Fibroblast of lung (primary cell): ENCODE results near the gene TMEM191C. TPM values are rescaled to one million over a fixed set of nuclear protein-coding genes. Genes with fewer than 3 reads are reported as not detected.
"Not testable (repeated sequence)": the region's sequence is repeated elsewhere in the genome, so short reads cannot be mapped to it uniquely, and the experiment has no call there.

Experiments
- DNase-seq, 2 donors: peaks; one replicate each; pipeline versions ENCODE4 v3.0.0 to v3.0.0-alpha.2; 2010; ENCODE audit warnings: low read depth in 2 of 2
- H2AFZ ChIP-seq: 2 replicates; pipeline ENCODE4 v1.5.1; 2012; ENCODE audit warnings: low read length, control low read depth, inconsistent platforms
- H3K27ac ChIP-seq: 2 replicates; pipeline ENCODE4 v1.5.1; 2011; ENCODE audit warnings: low read length, control low read depth; ENCODE audit not compliant: insufficient read depth
- H3K27me3 ChIP-seq: 2 replicates; pipeline ENCODE4 v1.5.1; 2011; ENCODE audit warnings: mild to moderate bottlenecking, low read length; ENCODE audit not compliant: control insufficient read depth, insufficient read depth
- H3K36me3 ChIP-seq: 2 replicates; pipeline ENCODE4 v1.5.1; 2011; ENCODE audit warnings: low read length; ENCODE audit not compliant: control insufficient read depth, insufficient read depth
- H3K4me1 ChIP-seq: 2 replicates; pipeline ENCODE4 v1.5.1; 2011; ENCODE audit warnings: low read length; ENCODE audit not compliant: control insufficient read depth, insufficient read depth; ENCODE audit errors: extremely low read depth
- H3K4me2 ChIP-seq: 2 replicates; pipeline ENCODE4 v1.5.1; 2011; ENCODE audit warnings: low read length, control low read depth; ENCODE audit not compliant: insufficient read depth; ENCODE audit errors: extremely low read depth
- H3K4me3 ChIP-seq, 4 experiments: fragments of 200-600 bp in 1 of 4; sonication (generic) in 1 of 4; replicated peaks in 1 of 4; 2 replicates each; pipeline ENCODE4 v1.5.1; 2011 to 2016; ENCODE audit warnings: low read length in 4 of 4, low read depth in 3 of 4, mild to moderate bottlenecking in 3 of 4, control low read depth in 2 of 4, inconsistent platforms in 1 of 4, mixed read lengths in 1 of 4; ENCODE audit not compliant: insufficient read depth in 1 of 4; ENCODE audit errors: control extremely low read depth in 1 of 4
- H3K79me2 ChIP-seq: 2 replicates; pipeline ENCODE4 v1.5.1; 2012; ENCODE audit warnings: mild to moderate bottlenecking, low read length, inconsistent platforms; ENCODE audit not compliant: control insufficient read depth, insufficient read depth
- H3K9ac ChIP-seq: 2 replicates; pipeline ENCODE4 v1.5.1; 2011; ENCODE audit warnings: mild to moderate bottlenecking, low read length, control low read depth; ENCODE audit not compliant: insufficient read depth
- H3K9me3 ChIP-seq: 2 replicates; pipeline ENCODE4 v1.5.1; 2012; ENCODE audit warnings: low read depth, low read length; ENCODE audit not compliant: control insufficient read depth, insufficient read depth
- H4K20me1 ChIP-seq: 2 replicates; pipeline ENCODE4 v1.5.1; 2011; ENCODE audit warnings: low read length; ENCODE audit not compliant: control insufficient read depth, insufficient read depth; ENCODE audit errors: extremely low read depth
- polyA plus RNA-seq, 2 donors: library from polyadenylated mRNA; depleted of rRNA in 1 of 2; stranded (reverse) in 1 of 2; unstranded in 1 of 2; fragments of >200 nt; gene quantifications; 2 replicates each; pipeline ENCODE4 v1.2.1, GENCODE V29; 2011 to 2012; ENCODE audit warnings: missing spikeins in 1 of 2
- total RNA-seq: library from RNA; depleted of rRNA; stranded (reverse); fragments of >200 nt; gene quantifications from 2 replicates; pipeline ENCODE4 v1.2.1, GENCODE V29; 2014

The TMEM191C gene
- total and polyA plus RNA-seq, 2 donors (not counting 1 experiment from before 2014, with no cell fraction given): 0.36 to 2.6 TPM

DNA sequence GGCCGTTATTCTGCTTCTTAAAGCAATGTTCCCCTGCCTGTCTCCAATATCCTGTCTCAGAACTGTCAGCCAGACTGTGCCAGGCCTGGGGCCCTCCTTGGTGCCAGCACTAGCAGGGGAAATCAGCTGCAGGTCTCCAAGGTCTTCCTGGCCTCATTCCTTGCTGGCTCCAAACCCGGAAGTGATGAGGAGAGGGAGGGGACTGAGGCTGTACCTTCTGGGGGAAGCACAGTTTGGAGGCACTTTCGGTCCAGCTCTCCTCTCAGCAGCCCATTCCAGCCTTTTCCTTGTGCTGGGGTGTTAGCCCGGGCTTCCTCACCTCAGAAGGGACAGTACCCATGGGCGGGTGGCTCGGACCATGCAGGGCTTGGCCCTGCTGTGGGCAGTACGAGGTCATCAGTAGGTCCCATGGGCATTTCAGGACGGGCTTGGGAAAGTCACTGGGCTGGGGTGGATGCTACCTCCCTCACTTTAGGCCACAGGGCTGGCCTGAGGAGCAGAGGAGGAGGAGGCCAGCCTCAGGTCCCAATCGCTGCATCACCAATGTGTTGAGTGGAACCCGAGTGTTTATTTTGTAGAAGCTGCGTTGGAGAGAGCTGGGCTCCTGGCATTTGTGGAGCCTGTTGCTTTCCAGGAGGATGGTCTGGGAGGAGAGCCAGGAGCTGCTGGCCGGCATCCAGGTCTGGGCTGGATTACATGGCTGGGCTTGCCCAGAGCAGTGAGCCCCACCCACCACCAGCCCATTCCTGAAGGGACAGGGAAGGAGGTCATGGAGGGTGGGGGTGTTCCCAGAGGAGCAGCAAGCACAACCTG is 31.0 kb upstream of the TMEM191C start:
- not testable (repeated sequence) for H3K27me3 ChIP-seq, H3K9me3 ChIP-seq, H3K79me2 ChIP-seq, H3K4me3 ChIP-seq, H3K4me2 ChIP-seq, H3K36me3 ChIP-seq, H4K20me1 ChIP-seq, H3K9ac ChIP-seq, DNase-seq, H3K27ac ChIP-seq, H2AFZ ChIP-seq, H3K4me1 ChIP-seq

DNA sequence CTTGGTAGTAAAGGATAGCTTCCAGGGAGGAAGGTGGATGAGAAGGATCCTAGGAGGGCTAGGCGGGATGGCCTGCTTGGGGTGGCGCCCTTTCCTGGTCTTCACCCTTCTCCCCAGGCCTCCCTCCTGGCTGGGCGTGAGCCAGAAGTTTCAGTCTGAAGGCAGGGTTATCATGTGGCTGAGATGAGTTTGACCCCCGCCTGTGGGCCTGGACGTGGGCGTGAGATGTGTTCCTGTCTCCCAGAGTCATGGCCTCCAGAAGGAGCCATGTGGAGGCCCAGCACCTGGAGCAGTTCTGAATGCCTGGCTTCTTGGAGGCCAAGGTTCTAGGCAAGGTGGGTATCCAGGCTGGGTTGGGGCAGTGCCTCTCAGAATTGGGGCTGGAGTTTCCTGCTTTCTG is 29.2 kb upstream of the TMEM191C start:
- not testable (repeated sequence) for DNase-seq, H3K9me3 ChIP-seq, H3K36me3 ChIP-seq

DNA sequence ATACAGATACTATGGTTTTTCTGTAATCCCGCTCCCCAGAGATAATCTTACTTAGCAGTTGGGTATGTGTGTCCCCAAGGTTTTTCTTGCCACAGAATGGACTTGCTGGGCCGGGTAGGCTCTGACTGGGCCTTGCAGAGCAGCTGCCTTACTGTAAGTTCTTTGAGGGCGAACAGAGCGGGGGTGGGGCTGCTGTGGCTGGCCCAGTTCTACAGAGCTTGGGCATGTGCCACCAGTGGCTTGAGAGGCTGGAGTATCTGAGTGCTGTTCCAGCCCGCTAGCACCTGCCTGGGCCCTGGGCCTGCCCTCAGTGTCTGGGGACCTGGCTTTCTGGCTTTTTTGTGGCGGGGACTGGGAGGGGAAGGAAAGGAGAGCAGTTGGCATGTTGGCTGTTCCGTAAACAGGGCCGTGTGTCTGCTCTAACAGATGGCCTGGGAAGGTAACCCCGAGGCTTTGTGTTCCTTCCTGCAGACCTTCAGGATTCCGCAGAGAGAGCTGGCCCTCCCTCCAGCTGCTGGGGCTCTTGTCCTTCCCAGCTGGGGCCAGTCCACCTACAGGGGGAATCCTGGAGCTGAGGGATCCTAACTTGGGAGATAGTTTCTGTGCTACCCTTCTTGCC is 27.1 kb upstream of the TMEM191C start:
- H3K4me1 ChIP-seq, H3K4me2 ChIP-seq, H3K4me3 ChIP-seq, H3K9me3 ChIP-seq, H3K27me3 ChIP-seq, H3K27ac ChIP-seq, DNase-seq, H3K36me3 ChIP-seq, H4K20me1 ChIP-seq, H3K9ac ChIP-seq, H2AFZ ChIP-seq, H3K79me2 ChIP-seq: not testable (repeated sequence)

More for the DNA sequence above, 29.2 kb upstream of the TMEM191C start:
- not testable (repeated sequence) for H4K20me1 ChIP-seq, H3K4me1 ChIP-seq, H3K4me2 ChIP-seq, H3K79me2 ChIP-seq, H3K27ac ChIP-seq, H3K27me3 ChIP-seq, H3K4me3 ChIP-seq, H2AFZ ChIP-seq, H3K9ac ChIP-seq

DNA sequence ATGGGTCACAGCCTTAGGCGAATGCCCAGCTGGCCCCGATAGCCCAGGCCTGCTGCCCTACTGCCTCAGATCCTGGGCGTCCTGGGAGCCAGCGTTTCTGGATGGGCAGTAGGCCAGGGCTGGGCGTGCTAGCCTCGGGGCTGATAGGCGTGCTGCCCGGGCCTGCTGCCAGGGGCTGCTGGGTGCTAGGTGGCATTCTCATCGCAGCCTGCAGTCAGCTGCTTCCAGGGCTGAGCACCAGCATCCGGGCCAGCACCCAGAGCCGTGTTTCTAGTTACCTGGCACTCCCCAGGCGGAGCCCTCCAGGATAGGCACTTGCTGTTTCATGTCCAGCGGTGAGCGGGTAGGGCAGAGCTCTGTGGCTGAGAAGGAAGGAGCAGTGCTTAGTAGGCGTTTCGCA is 26.5 kb upstream of the TMEM191C start:
- not testable (repeated sequence) for H3K9me3 ChIP-seq, H3K27ac ChIP-seq, H3K79me2 ChIP-seq, H2AFZ ChIP-seq, H3K4me3 ChIP-seq, H3K27me3 ChIP-seq, H4K20me1 ChIP-seq, H3K4me2 ChIP-seq, DNase-seq, H3K36me3 ChIP-seq, H3K9ac ChIP-seq, H3K4me1 ChIP-seq

DNA sequence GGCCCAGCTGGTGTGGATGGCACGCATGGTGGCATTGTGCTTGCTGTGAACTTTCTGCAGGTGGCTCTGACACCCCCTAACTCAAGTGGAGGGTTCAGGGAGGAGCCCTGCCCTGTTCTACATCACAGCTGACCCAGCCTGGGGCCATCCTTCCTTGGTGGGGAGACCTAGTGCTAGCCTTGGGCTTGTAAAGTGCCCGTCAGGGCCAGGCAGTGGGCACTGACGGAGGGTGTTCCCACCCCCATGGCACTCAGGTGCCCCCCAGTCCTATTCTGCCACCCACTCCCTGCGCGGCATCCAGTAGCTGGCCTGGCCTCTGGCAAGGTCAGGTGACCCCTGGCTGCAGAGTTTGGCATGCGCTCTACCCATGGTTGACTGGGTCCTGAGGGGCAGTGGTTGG is 26.0 kb upstream of the TMEM191C start:
- not testable (repeated sequence) for DNase-seq, H3K9me3 ChIP-seq

DNA sequence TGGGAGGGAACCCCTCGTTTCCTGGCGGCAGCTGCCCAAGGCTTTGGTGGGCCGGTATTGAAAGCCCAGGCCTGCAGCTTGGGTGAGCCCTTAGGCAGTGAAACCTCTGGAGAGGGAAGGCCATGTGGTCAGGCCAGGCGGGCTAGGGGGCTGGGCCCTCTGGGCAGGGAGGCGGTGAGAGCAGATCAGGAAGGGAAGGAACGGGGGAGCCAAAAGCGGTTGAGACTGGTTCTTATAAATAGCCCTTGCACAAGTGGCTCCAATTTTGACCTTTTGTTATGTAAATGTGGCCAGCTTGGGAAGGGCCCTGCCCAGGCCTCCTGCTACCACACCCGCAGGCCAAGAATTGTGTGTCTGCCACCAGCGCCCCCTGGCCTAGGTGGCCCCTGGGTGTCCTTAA is 25.1 kb upstream of the TMEM191C start:
- not testable (repeated sequence) for H3K9me3 ChIP-seq, H2AFZ ChIP-seq, H3K79me2 ChIP-seq, H3K27ac ChIP-seq, H3K27me3 ChIP-seq, DNase-seq, H3K9ac ChIP-seq, H3K4me1 ChIP-seq, H3K4me3 ChIP-seq, H3K4me2 ChIP-seq, H4K20me1 ChIP-seq
- peaks cover 11% of the 10 kb centered on the region for H3K36me3 ChIP-seq

More for the DNA sequence above, 26.0 kb upstream of the TMEM191C start:
- not testable (repeated sequence) for H3K4me1 ChIP-seq, H3K4me3 ChIP-seq, H3K27ac ChIP-seq, H3K79me2 ChIP-seq, H3K4me2 ChIP-seq, H3K36me3 ChIP-seq, H3K27me3 ChIP-seq, H3K9ac ChIP-seq, H2AFZ ChIP-seq, H4K20me1 ChIP-seq
